ENCODE data around the gene PNMA6A. TPM values are rescaled to one million over a fixed set of nuclear protein-coding genes. Genes with fewer than 3 reads are reported as not detected.
A peak's percentile ranks its signal among the peaks of the same experiment; 100 is the strongest.

The PNMA6A gene
- polyA plus RNA-seq, 1 donor (not counting 4 experiments of a cell fraction or from before 2014, with no cell fraction given): 0.16 TPM

DNA sequence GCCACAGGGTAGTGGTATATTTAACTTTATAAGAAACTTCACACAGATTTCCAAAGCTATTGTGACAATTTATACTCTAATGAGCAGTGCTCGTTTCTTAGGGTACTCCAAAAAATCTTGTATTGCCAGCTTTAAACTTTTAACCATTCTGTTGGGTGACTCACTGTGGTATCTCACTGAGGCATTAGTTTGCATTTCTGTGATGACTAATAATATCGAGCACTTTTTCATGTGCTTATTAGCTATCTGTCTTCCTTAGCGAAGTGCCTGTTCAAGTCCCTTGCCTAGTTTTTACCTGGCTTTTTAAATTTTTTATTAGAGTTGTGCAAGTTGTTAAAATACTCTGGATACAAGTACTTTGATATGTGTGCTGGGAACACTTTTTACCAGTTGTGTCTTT lies 10.5 kb upstream of the PNMA6A start:
- H3K36me3 ChIP-seq (ENCODE audit: control insufficient read depth in 2 of 2, extremely low read depth in 1 of 2, insufficient read depth in 2 of 2, low read length in 2 of 2): no peaks in the 10 kb centered on the region
- no peaks in the 10 kb centered on the region for H4K20me1 ChIP-seq (ENCODE audit: control insufficient read depth, extremely low read depth, insufficient read depth, low read length)
- dilution Hi-C loops (cut with MboI; ENCODE audit: extremely low pct_ligation_motif_present, low sequenced_read_pairs): no loop called here
- DNase-seq (ENCODE audit: low read depth, low spot score) (no peak), FAIRE-seq (peak; percentile 61)
- no peak overlapping the region for H3K4me2 ChIP-seq (ENCODE audit: control insufficient read depth, extremely low read depth, insufficient read depth, low read depth, low read length)
- no peak overlapping the region for H3K4me3 ChIP-seq (ENCODE audit: control insufficient read depth in 2 of 3, extremely low read depth in 1 of 3, insufficient read depth in 2 of 3, low read depth in 1 of 3, low read length in 3 of 3)
- TF ChIP-seq EZH2 (IDR thresholded peaks at IDR 0.05; ENCODE audit: low read length): no peak
- TF ChIP-seq, protein P1, sequence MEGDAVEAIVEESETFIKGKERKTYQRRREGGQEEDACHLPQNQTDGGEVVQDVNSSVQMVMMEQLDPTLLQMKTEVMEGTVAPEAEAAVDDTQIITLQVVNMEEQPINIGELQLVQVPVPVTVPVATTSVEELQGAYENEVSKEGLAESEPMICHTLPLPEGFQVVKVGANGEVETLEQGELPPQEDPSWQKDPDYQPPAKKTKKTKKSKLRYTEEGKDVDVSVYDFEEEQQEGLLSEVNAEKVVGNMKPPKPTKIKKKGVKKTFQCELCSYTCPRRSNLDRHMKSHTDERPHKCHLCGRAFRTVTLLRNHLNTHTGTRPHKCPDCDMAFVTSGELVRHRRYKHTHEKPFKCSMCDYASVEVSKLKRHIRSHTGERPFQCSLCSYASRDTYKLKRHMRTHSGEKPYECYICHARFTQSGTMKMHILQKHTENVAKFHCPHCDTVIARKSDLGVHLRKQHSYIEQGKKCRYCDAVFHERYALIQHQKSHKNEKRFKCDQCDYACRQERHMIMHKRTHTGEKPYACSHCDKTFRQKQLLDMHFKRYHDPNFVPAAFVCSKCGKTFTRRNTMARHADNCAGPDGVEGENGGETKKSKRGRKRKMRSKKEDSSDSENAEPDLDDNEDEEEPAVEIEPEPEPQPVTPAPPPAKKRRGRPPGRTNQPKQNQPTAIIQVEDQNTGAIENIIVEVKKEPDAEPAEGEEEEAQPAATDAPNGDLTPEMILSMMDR (optimal IDR thresholded peaks at IDR 0.05 in 1 of 3, IDR thresholded peaks at IDR 0.05 in 1 of 3, conservative IDR thresholded peaks at IDR 0.05 in 1 of 3; ENCODE audit: extremely low read depth in 1 of 3, insufficient read depth in 2 of 3, low read length in 3 of 3): no peak
- H3K9me1 ChIP-seq (ENCODE audit: control insufficient read depth, extremely low read depth, insufficient read depth, low read length): no peaks in the 10 kb centered on the region
- peaks cover 3% of the 10 kb centered on the region for H3K4me1 ChIP-seq (ENCODE audit: control insufficient read depth, extremely low read depth, insufficient read depth, low read length)
- H3K9me3 ChIP-seq (ENCODE audit: control insufficient read depth, low read depth, low read length): no peaks in the 10 kb centered on the region
- no peak overlapping the region for H3K27ac ChIP-seq (ENCODE audit: control insufficient read depth, insufficient read depth, low read length)
- H3K27me3 ChIP-seq (ENCODE audit: control insufficient read depth, extremely low read depth, insufficient read depth, low read length): peaks cover 17% of the 10 kb centered on the region
- no peaks in the 10 kb centered on the region for H3K79me2 ChIP-seq (ENCODE audit: control insufficient read depth, insufficient read depth, low read length)
- no peak overlapping the region for H2AFZ ChIP-seq (ENCODE audit: control insufficient read depth, low read length)
- H3K9ac ChIP-seq (ENCODE audit: control insufficient read depth, extremely low read depth, insufficient read depth, low read length): no peak overlapping the region

GRCh38 chrX:153063315-153063714 lies 8.9 kb upstream of the PNMA6A start:
- Histone ChIP-seq H3K36me3 (ENCODE audit: control insufficient read depth in 2 of 2, extremely low read depth in 1 of 2, insufficient read depth in 2 of 2, low read length in 2 of 2) (no peaks in the 10 kb centered on the region), H2AFZ (ENCODE audit: control insufficient read depth, low read length) (no peak overlapping the region), H3K9me3 (ENCODE audit: control insufficient read depth, low read depth, low read length) (no peaks in the 10 kb centered on the region), H3K4me1 (ENCODE audit: control insufficient read depth, extremely low read depth, insufficient read depth, low read length) (peaks cover 3% of the 10 kb centered on the region), H3K9me1 (ENCODE audit: control insufficient read depth, extremely low read depth, insufficient read depth, low read length) (no peaks in the 10 kb centered on the region), H3K79me2 (ENCODE audit: control insufficient read depth, insufficient read depth, low read length) (no peaks in the 10 kb centered on the region), H3K9ac (ENCODE audit: control insufficient read depth, extremely low read depth, insufficient read depth, low read length) (no peak overlapping the region), H4K20me1 (ENCODE audit: control insufficient read depth, extremely low read depth, insufficient read depth, low read length) (no peaks in the 10 kb centered on the region), H3K27ac (ENCODE audit: control insufficient read depth, insufficient read depth, low read length) (no peak overlapping the region), H3K4me3 (ENCODE audit: control insufficient read depth in 2 of 3, extremely low read depth in 1 of 3, insufficient read depth in 2 of 3, low read depth in 1 of 3, low read length in 3 of 3) (no peak overlapping the region), H3K27me3 (ENCODE audit: control insufficient read depth, extremely low read depth, insufficient read depth, low read length) (peaks cover 2% of the 10 kb centered on the region), H3K4me2 (ENCODE audit: control insufficient read depth, extremely low read depth, insufficient read depth, low read depth, low read length) (no peak overlapping the region)
- TF ChIP-seq EZH2 (IDR thresholded peaks at IDR 0.05; ENCODE audit: low read length): no peak
- TF ChIP-seq, protein P1 (optimal IDR thresholded peaks at IDR 0.05 in 1 of 3, IDR thresholded peaks at IDR 0.05 in 1 of 3, conservative IDR thresholded peaks at IDR 0.05 in 1 of 3; ENCODE audit: extremely low read depth in 1 of 3, insufficient read depth in 2 of 3, low read length in 3 of 3): no peak
- FAIRE-seq (no peak), DNase-seq (ENCODE audit: low read depth, low spot score) (no peak)
- dilution Hi-C loops (cut with MboI; ENCODE audit: extremely low pct_ligation_motif_present, low sequenced_read_pairs): no loop called here

Data from keratinocyte (primary cell).